Coronary artery (tissue), 2 donors: ENCODE data around the gene SLC33A1.
"Not testable (repeated sequence)": the region's sequence is repeated elsewhere in the genome, so short reads cannot be mapped to it uniquely, and the experiment has no call there.

Experiments used
- DNase-seq: peaks from one replicate; pipeline ENCODE4 v3.0.0-alpha.2; 2017; ENCODE audit warnings: low spot score
- H3K27ac ChIP-seq, 2 donors: fragments of 200-600 bp; sonication (generic); one replicate each; pipeline ENCODE4 v1.5.1; 2016 to 2019
- H3K4me3 ChIP-seq: fragments of 200-600 bp; sonication (generic); 2 replicates; pipeline ENCODE4 v1.5.1; 2016; ENCODE audit warnings: mild to moderate bottlenecking, moderate library complexity
- CTCF ChIP-seq: fragments of 200-600 bp; sonication (generic); IDR thresholded peaks from one replicate; pipeline ENCODE4 v1.5.1; 2019; ENCODE audit warnings: antibody characterized with exemption

The SLC33A1 gene

GRCh38 chr3:155872904-155873646 is 18.8 kb upstream of the SLC33A1 start:
- TF ChIP-seq CTCF, result no peak
- Histone ChIP-seq H3K4me3 (no peak overlapping the region), H3K27ac (no peak overlapping the region)
- DNase-seq, result no peak

GRCh38 chr3:155871746-155872158 is 17.5 kb upstream of the SLC33A1 start:
- TF ChIP-seq CTCF, result no peak
- DNase-seq, result no peak
- Histone ChIP-seq H3K27ac (peak overlapping the region; percentile 96 to 97), H3K4me3 (peak overlapping the region; percentile 88)

GRCh38 chr3:155870945-155871745 is 16.9 kb upstream of the SLC33A1 start:
- H3K27ac ChIP-seq, result peak overlapping the region; percentile 96 to 97
- TF ChIP-seq CTCF, result no peak
- DNase-seq, result peak; percentile 85
- H3K4me3 ChIP-seq, result peak overlapping the region; percentile 88

- Histone ChIP-seq H3K27ac (peak within 1 kb of the TSS; percentile 96 to 97), H3K4me3 (peak within 1 kb of the TSS; percentile 88)
- DNase-seq, result peak; percentile 96
- TF ChIP-seq CTCF, result peak; percentile 39
These were observed 16.1 kb upstream of the SLC33A1 start, which contains the start of gene GMPS for GRCh38 chr3:155870133-155870944. Gene GMPS, plus strand, starts transcription at chr3:155870650. Its CDS starts 221 bp downstream, at chr3:155870871.

GRCh38 chr3:155869691-155870090 is 15.5 kb upstream of the SLC33A1 start:
- DNase-seq, result no peak
- H3K27ac ChIP-seq, result peak overlapping the region; percentile 96 to 97
- TF ChIP-seq CTCF, result no peak
- H3K4me3 ChIP-seq, result peak overlapping the region; percentile 88

- DNase-seq, result no peak
- H3K4me3 ChIP-seq, result no peak overlapping the region
- H3K27ac ChIP-seq, result no peak overlapping the region
- no peak for TF ChIP-seq CTCF
These were observed 9.0 kb upstream of the SLC33A1 start for GRCh38 chr3:155863072-155863784.

GRCh38 chr3:155862290-155862982 is 8.2 kb upstream of the SLC33A1 start:
- not testable (repeated sequence) for H3K4me3 ChIP-seq, H3K27ac ChIP-seq, DNase-seq
